Measurements from ENCODE around the gene PRAF2. TPM values are rescaled to one million over a fixed set of nuclear protein-coding genes. Genes with fewer than 3 reads are reported as not detected.

PRAF2 gene
- polyA plus RNA-seq, 3 donors from 2014 or later: 27.7 to 66.4 (median 36.3) TPM

DNA sequence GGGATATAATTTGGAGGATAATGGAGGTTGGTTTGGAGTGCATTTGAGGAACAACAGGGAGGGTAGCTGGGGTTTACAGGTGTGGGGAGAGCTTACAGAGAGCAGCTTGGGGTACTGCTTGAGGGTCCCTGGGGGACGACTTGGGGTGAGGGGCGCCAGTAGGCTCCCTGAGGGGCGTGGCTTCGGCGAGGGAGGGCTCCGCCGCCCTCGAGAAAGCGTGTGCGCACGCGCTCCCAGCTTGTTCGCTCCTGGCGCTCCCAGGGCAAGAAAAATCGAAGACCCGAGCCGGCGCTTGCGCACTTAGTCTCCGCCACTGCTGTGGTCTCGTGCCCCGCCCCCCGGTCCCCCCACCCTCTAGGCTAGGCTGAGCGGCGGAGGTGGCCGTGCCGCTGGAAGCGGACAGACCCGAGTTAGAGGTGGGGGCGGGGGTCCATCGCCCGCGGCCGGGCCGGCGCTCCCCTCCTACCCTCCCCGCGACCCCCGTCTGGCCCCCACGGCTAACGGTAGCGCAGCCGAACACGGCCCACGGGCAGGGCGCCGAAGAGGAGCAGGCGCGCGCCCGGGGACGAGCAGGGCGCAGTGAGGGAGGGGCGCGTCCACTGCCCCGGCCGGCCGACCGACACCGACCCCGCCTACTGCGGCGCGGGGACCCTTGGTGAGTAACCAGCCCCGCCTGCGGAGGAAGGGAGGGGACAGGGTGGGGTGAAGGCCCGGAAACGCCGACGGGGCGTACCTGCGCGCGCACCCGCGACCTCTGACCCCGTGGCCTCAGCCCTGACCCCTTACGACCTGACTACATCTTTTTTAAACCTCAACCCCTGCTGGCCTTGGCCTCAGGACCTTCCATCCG is 20.4 kb downstream of the PRAF2 start:
- peaks cover 23 to 30% of the 10 kb centered on the region in 2 donors for H3K4me1 Mint-ChIP-seq
- peak overlapping the region; percentile 76 to 90 (median 84) for H3K4me3 Mint-ChIP-seq
- H3K9me3 Mint-ChIP-seq: no peaks in the 10 kb centered on the region
- DNase-seq: peak; percentile 56 to 65 (median 62)
- peak overlapping the region; percentile 76 to 92 (median 88) for H3K27ac Mint-ChIP-seq
- no peaks in the 10 kb centered on the region for H3K36me3 Mint-ChIP-seq
- H3K27me3 Mint-ChIP-seq (ENCODE audit: low read depth in 3 of 3): peaks cover 0 to 3% (median 3%) of the 10 kb centered on the region in 3 donors

GRCh38 chrX:49043987-49044281 is 29.9 kb downstream of the PRAF2 start:
- peaks cover 4 to 10% (median 6%) of the 10 kb centered on the region in 3 donors for H3K27me3 Mint-ChIP-seq (ENCODE audit: low read depth in 3 of 3)
- no peaks in the 10 kb centered on the region for H3K36me3 Mint-ChIP-seq
- peaks cover 34 to 39% of the 10 kb centered on the region in 2 donors for H3K4me1 Mint-ChIP-seq
- no peaks in the 10 kb centered on the region for H3K9me3 Mint-ChIP-seq
- no peak for DNase-seq
- peak overlapping the region; percentile 81 to 88 (median 85) for H3K4me3 Mint-ChIP-seq
- peak overlapping the region; percentile 79 to 93 (median 88) for H3K27ac Mint-ChIP-seq

DNA sequence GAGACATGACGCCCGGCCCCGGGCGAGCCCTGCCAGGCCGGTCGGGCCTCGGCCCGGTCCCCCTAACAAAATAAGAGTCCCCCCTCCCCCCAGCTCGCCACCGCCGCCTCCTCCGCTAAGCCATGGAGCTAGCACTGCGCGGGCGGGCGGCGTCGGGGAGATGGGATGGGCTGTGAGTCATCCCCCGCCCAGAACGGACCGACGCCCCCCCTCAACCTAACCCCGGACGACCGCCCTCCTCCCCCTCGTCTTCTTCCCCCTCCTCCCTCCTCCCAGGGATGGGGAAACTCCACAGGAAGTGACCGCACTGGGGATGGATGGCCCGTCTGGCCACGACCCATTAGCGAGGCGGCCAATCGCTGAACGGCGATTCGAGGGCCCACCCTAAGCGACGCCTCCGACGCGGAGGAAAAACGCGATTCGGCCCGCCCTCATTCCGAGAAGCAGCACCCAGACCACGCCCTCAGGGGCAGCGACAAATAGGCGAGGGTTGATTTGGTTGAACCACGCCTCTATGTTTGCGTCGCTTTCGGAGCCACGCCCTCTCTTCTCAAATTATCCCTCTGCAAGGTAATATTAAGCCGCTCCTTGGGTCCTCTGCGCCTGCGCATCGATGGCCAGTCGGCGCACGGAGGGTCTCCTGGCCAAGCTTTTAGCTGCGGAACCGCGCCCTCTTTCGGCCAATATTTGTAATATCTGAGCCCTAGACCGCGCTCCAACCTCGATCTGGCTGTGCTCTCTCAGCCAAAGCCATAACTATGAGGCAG is 30.4 kb downstream of the PRAF2 start, which contains the start of gene TFE3:
Gene TFE3, minus strand, starts transcription at position 138 of the 767 bp plus-strand sequence. Its CDS starts 131 bp downstream, at position 7.
- H3K9me3 Mint-ChIP-seq: no peaks in the 10 kb centered on the region
- H3K36me3 Mint-ChIP-seq: peaks cover 0 to 4% (median 0%) of the 10 kb centered on the region in 3 donors
- peak within 1 kb of the TSS; percentile 82 to 88 (median 86) for H3K4me3 Mint-ChIP-seq
- H3K4me1 Mint-ChIP-seq: peaks cover 39 to 40% of the 10 kb centered on the region in 2 donors
- H3K27me3 Mint-ChIP-seq (ENCODE audit: low read depth in 3 of 3): peaks cover 4 to 10% (median 6%) of the 10 kb centered on the region in 3 donors
- H3K27ac Mint-ChIP-seq: peak within 1 kb of the TSS; percentile 87 to 97 (median 92)
- peak; percentile 94 to 97 (median 96) for DNase-seq

- peak overlapping the region; percentile 87 to 97 (median 92) for H3K27ac Mint-ChIP-seq
- H3K27me3 Mint-ChIP-seq (ENCODE audit: low read depth in 3 of 3): peaks cover 2 to 10% (median 6%) of the 10 kb centered on the region in 3 donors
- H3K36me3 Mint-ChIP-seq: peaks cover 0 to 4% (median 0%) of the 10 kb centered on the region in 3 donors
- H3K4me1 Mint-ChIP-seq: peaks cover 39 to 40% of the 10 kb centered on the region in 2 donors
- no peak for DNase-seq
- peak overlapping the region; percentile 82 to 88 (median 86) for H3K4me3 Mint-ChIP-seq
- no peaks in the 10 kb centered on the region for H3K9me3 Mint-ChIP-seq
Observed at GRCh38 chrX:49042581-49043219, 31.1 kb downstream of the PRAF2 start.

- Mint-ChIP-seq H3K27me3 (ENCODE audit: low read depth in 3 of 3) (peaks cover 2 to 10% (median 6%) of the 10 kb centered on the region in 3 donors), H3K36me3 (peaks cover 0 to 4% (median 0%) of the 10 kb centered on the region in 3 donors), H3K9me3 (no peaks in the 10 kb centered on the region), H3K4me3 (peak overlapping the region; percentile 82 to 88 (median 86)), H3K4me1 (peaks cover 39 to 40% of the 10 kb centered on the region in 2 donors), H3K27ac (peak overlapping the region; percentile 87 to 97 (median 92))
- DNase-seq: no peak
Observed at GRCh38 chrX:49041744-49042580, 31.8 kb downstream of the PRAF2 start.

DNA sequence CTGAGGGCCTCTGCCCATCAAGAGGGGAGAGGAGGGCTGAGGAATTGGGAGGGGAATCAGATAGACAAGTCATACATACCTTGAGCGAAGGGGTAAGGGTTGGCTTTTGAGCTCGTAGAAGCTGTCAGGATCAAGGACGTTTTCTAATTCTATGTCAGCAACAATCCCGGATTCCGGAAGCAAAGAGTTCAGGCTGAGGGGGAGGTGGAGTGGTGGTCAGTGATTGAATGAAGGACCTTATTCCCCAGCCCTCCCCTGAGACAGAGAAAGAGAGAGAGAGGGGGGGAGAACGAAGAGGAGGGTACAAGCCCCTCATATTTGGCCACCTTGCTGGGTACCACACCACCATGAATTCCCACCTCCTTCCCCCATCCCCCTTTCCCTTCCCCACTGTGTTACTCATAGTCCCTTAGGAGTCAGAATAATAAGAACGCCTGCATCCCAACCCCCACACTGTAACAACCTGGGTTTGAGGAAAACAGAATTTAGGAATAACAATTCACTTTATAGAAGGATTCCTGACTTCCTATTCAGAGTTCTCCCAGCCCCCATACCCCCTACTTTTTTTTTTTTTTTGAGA is 33.3 kb downstream of the PRAF2 start:
- DNase-seq: no peak

DNA sequence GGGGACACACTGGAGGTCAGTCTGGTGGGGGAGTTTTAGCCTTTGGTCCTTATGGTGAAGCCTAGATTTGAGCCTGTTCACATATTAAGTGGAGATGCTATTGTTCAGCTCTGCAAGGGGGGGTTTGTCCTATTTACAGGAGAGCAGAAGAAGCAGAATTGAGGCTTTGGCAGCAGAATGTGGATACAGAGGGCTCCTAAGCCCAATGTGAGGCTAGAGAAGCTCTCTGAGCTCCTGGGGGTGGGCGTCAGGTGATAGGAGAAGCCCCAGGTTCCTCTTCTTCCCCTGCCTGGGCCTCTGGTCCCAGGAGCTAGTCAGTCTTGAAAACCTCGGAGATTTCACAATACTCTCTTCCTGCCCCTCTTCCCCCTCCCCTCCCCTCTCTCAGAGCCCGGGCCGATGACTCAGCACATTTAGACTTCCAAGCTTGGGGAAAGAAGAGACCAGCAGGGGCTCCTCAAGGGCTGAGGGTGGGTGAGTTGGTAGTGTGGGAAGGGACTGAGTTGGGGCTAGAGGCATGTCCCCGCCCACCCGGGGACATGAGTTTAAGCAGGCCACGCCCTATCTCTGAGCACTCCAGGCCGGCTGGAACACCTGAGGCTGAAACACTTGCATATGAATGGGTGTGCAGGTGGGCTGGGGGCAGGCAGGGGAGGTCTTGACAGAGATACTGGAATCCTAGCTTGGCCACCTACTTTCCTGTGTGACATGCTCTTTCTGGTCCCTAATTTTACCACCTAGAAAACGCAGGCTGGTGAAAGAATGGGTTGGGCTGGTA is 34.0 kb downstream of the PRAF2 start:
- peak overlapping the region in 2 of 5 donors; percentile 26 to 33 for H3K4me3 Mint-ChIP-seq
- DNase-seq: peak in 2 of 3 donors; percentile 10 to 21
- H3K9me3 Mint-ChIP-seq: no peaks in the 10 kb centered on the region
- peaks cover 0 to 10% (median 6%) of the 10 kb centered on the region in 3 donors for H3K27me3 Mint-ChIP-seq (ENCODE audit: low read depth in 3 of 3)
- peaks cover 0 to 4% (median 0%) of the 10 kb centered on the region in 3 donors for H3K36me3 Mint-ChIP-seq
- peaks cover 39 to 40% of the 10 kb centered on the region in 2 donors for H3K4me1 Mint-ChIP-seq
- peak overlapping the region; percentile 21 to 80 (median 54) for H3K27ac Mint-ChIP-seq

More for the DNA sequence above, 33.3 kb downstream of the PRAF2 start:
- Mint-ChIP-seq H3K4me1 (peaks cover 39 to 40% of the 10 kb centered on the region in 2 donors), H3K4me3 (peak overlapping the region in 2 of 5 donors; percentile 3 to 26), H3K27ac (peak overlapping the region in 5 of 6 donors; percentile 21 to 73 (median 55)), H3K9me3 (no peaks in the 10 kb centered on the region), H3K27me3 (ENCODE audit: low read depth in 3 of 3) (peaks cover 0 to 10% (median 6%) of the 10 kb centered on the region in 3 donors), H3K36me3 (peaks cover 0 to 4% (median 0%) of the 10 kb centered on the region in 3 donors)

GRCh38 chrX:49037883-49038475 is 35.8 kb downstream of the PRAF2 start:
- H3K36me3 Mint-ChIP-seq: peaks cover 0 to 7% (median 4%) of the 10 kb centered on the region in 3 donors
- peaks cover 32 to 33% of the 10 kb centered on the region in 2 donors for H3K4me1 Mint-ChIP-seq
- H3K4me3 Mint-ChIP-seq: no peak overlapping the region
- DNase-seq: no peak
- H3K27ac Mint-ChIP-seq: peak overlapping the region in 1 of 6 donors; percentile 5
- H3K27me3 Mint-ChIP-seq (ENCODE audit: low read depth in 3 of 3): peaks cover 0 to 3% (median 0%) of the 10 kb centered on the region in 3 donors
- no peaks in the 10 kb centered on the region for H3K9me3 Mint-ChIP-seq

DNA sequence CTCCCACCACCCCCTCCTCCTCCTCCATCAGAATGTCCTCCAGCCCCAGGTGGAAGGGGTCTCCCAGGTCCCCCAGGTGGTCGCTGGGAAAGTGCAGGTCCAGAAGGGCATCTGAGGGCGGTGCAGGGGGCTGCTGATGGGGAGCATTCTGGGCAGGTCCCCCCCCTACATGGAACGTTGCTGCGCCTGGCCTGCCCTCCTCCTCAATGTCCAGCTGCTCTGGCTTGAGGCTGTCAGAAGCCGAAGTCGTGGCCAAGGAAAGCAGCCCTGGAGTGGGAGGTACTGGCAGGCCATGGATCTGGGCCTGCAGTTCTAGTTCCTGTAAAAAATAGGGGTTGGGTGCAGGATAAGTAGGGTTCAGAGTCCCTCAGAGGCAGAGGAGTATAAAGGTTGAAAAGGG is 43.5 kb downstream of the PRAF2 start:
- Mint-ChIP-seq H3K36me3 (peaks cover 4 to 8% (median 4%) of the 10 kb centered on the region in 3 donors), H3K4me3 (no peak overlapping the region), H3K27me3 (ENCODE audit: low read depth in 3 of 3) (peaks cover 0 to 5% (median 0%) of the 10 kb centered on the region in 3 donors), H3K9me3 (no peaks in the 10 kb centered on the region), H3K27ac (no peak overlapping the region), H3K4me1 (no peaks in the 10 kb centered on the region)
- no peak for DNase-seq

- Mint-ChIP-seq H3K27ac (peak overlapping the region in 1 of 6 donors; percentile 17), H3K9me3 (no peaks in the 10 kb centered on the region), H3K36me3 (peaks cover 4 to 8% (median 4%) of the 10 kb centered on the region in 3 donors), H3K4me3 (no peak overlapping the region), H3K27me3 (ENCODE audit: low read depth in 3 of 3) (peaks cover 0 to 5% (median 0%) of the 10 kb centered on the region in 3 donors), H3K4me1 (no peaks in the 10 kb centered on the region)
- DNase-seq: no peak
Observed at GRCh38 chrX:49029876-49030275, 43.9 kb downstream of the PRAF2 start.

All from immature natural killer cell (primary cell).